ENCODE measurements around the gene GNL1. TPM values are rescaled to one million over a fixed set of nuclear protein-coding genes. Genes with fewer than 3 reads are reported as not detected.
"Not testable (repeated sequence)": the region's sequence is repeated elsewhere in the genome, so short reads cannot be mapped to it uniquely, and the experiment has no call there.

The GNL1 gene
- polyA plus RNA-seq, 1 donor (not counting 4 experiments of a cell fraction or from before 2014, with no cell fraction given) = 39.5 TPM

- dilution Hi-C loops (cut with MboI; ENCODE audit: extremely low pct_ligation_motif_present, low sequenced_read_pairs) = no loop called here
- TF ChIP-seq CTCF (optimal IDR thresholded peaks at IDR 0.05 in 1 of 3, IDR thresholded peaks at IDR 0.05 in 1 of 3, conservative IDR thresholded peaks at IDR 0.05 in 1 of 3; ENCODE audit: extremely low read depth in 1 of 3, insufficient read depth in 2 of 3, low read length in 3 of 3) = no peak
- no peak for TF ChIP-seq EZH2 (IDR thresholded peaks at IDR 0.05; ENCODE audit: low read length)
- Histone ChIP-seq H3K79me2 (ENCODE audit: control insufficient read depth, insufficient read depth, low read length) (no peaks in the 10 kb centered on the region), H2AFZ (ENCODE audit: control insufficient read depth, low read length) (no peak overlapping the region), H3K9ac (ENCODE audit: control insufficient read depth, extremely low read depth, insufficient read depth, low read length) (no peak overlapping the region), H3K4me3 (ENCODE audit: control insufficient read depth in 2 of 3, extremely low read depth in 1 of 3, insufficient read depth in 2 of 3, low read depth in 1 of 3, low read length in 3 of 3) (no peak overlapping the region), H3K27ac (ENCODE audit: control insufficient read depth, insufficient read depth, low read length) (no peak overlapping the region), H3K9me1 (ENCODE audit: control insufficient read depth, extremely low read depth, insufficient read depth, low read length) (no peaks in the 10 kb centered on the region), H3K4me2 (ENCODE audit: control insufficient read depth, extremely low read depth, insufficient read depth, low read depth, low read length) (no peak overlapping the region), H3K9me3 (ENCODE audit: control insufficient read depth, low read depth, low read length) (no peaks in the 10 kb centered on the region), H3K27me3 (ENCODE audit: control insufficient read depth, extremely low read depth, insufficient read depth, low read length) (no peaks in the 10 kb centered on the region), H4K20me1 (ENCODE audit: control insufficient read depth, extremely low read depth, insufficient read depth, low read length) (no peaks in the 10 kb centered on the region), H3K36me3 (ENCODE audit: control insufficient read depth in 2 of 2, extremely low read depth in 1 of 2, insufficient read depth in 2 of 2, low read length in 2 of 2) (no peaks in the 10 kb centered on the region), H3K4me1 (ENCODE audit: control insufficient read depth, extremely low read depth, insufficient read depth, low read length) (no peaks in the 10 kb centered on the region)
- no peak for FAIRE-seq
- DNase-seq (ENCODE audit: low read depth, low spot score) = no peak
Observed at GRCh38 chr6:30533460-30534294, 22.6 kb downstream of the GNL1 start.

- Histone ChIP-seq H3K79me2 (ENCODE audit: control insufficient read depth, insufficient read depth, low read length) (no peaks in the 10 kb centered on the region), H3K9me1 (ENCODE audit: control insufficient read depth, extremely low read depth, insufficient read depth, low read length) (no peaks in the 10 kb centered on the region), H4K20me1 (ENCODE audit: control insufficient read depth, extremely low read depth, insufficient read depth, low read length) (no peaks in the 10 kb centered on the region), H3K9ac (ENCODE audit: control insufficient read depth, extremely low read depth, insufficient read depth, low read length) (no peak overlapping the region), H3K36me3 (ENCODE audit: control insufficient read depth in 2 of 2, extremely low read depth in 1 of 2, insufficient read depth in 2 of 2, low read length in 2 of 2) (no peaks in the 10 kb centered on the region), H3K27ac (ENCODE audit: control insufficient read depth, insufficient read depth, low read length) (no peak overlapping the region), H3K4me2 (ENCODE audit: control insufficient read depth, extremely low read depth, insufficient read depth, low read depth, low read length) (no peak overlapping the region), H3K9me3 (ENCODE audit: control insufficient read depth, low read depth, low read length) (no peaks in the 10 kb centered on the region), H3K27me3 (ENCODE audit: control insufficient read depth, extremely low read depth, insufficient read depth, low read length) (no peaks in the 10 kb centered on the region), H3K4me3 (ENCODE audit: control insufficient read depth in 2 of 3, extremely low read depth in 1 of 3, insufficient read depth in 2 of 3, low read depth in 1 of 3, low read length in 3 of 3) (no peak overlapping the region), H2AFZ (ENCODE audit: control insufficient read depth, low read length) (no peak overlapping the region), H3K4me1 (ENCODE audit: control insufficient read depth, extremely low read depth, insufficient read depth, low read length) (peaks cover 5% of the 10 kb centered on the region)
- no peak for FAIRE-seq
- dilution Hi-C loops (cut with MboI; ENCODE audit: extremely low pct_ligation_motif_present, low sequenced_read_pairs) = no loop called here
- DNase-seq (ENCODE audit: low read depth, low spot score) = no peak
- TF ChIP-seq CTCF (optimal IDR thresholded peaks at IDR 0.05 in 1 of 3, IDR thresholded peaks at IDR 0.05 in 1 of 3, conservative IDR thresholded peaks at IDR 0.05 in 1 of 3; ENCODE audit: extremely low read depth in 1 of 3, insufficient read depth in 2 of 3, low read length in 3 of 3) = no peak
- no peak for TF ChIP-seq EZH2 (IDR thresholded peaks at IDR 0.05; ENCODE audit: low read length)
Observed at GRCh38 chr6:30530014-30530413, 26.3 kb downstream of the GNL1 start.

GRCh38 chr6:30529349-30529875 lies 26.9 kb downstream of the GNL1 start:
- H3K4me3 ChIP-seq (ENCODE audit: control insufficient read depth in 2 of 3, extremely low read depth in 1 of 3, insufficient read depth in 2 of 3, low read depth in 1 of 3, low read length in 3 of 3); H3K9me3 ChIP-seq (ENCODE audit: control insufficient read depth, low read depth, low read length); H4K20me1 ChIP-seq (ENCODE audit: control insufficient read depth, extremely low read depth, insufficient read depth, low read length); H3K79me2 ChIP-seq (ENCODE audit: control insufficient read depth, insufficient read depth, low read length); FAIRE-seq; H2AFZ ChIP-seq (ENCODE audit: control insufficient read depth, low read length); H3K4me1 ChIP-seq (ENCODE audit: control insufficient read depth, extremely low read depth, insufficient read depth, low read length); dilution Hi-C loops (cut with MboI; ENCODE audit: extremely low pct_ligation_motif_present, low sequenced_read_pairs); DNase-seq (ENCODE audit: low read depth, low spot score); H3K9ac ChIP-seq (ENCODE audit: control insufficient read depth, extremely low read depth, insufficient read depth, low read length); H3K36me3 ChIP-seq (ENCODE audit: control insufficient read depth in 2 of 2, extremely low read depth in 1 of 2, insufficient read depth in 2 of 2, low read length in 2 of 2); H3K9me1 ChIP-seq (ENCODE audit: control insufficient read depth, extremely low read depth, insufficient read depth, low read length); H3K27me3 ChIP-seq (ENCODE audit: control insufficient read depth, extremely low read depth, insufficient read depth, low read length); H3K27ac ChIP-seq (ENCODE audit: control insufficient read depth, insufficient read depth, low read length); H3K4me2 ChIP-seq (ENCODE audit: control insufficient read depth, extremely low read depth, insufficient read depth, low read depth, low read length): not testable (repeated sequence)
